ENCODE data around the gene TMPRSS9.
A peak's percentile ranks its signal among the peaks of the same experiment; 100 is the strongest.

Gene TMPRSS9

GRCh38 chr19:2444251-2445002, 84.4 kb downstream of the TMPRSS9 start:
- no peak overlapping the region for H3K27ac ChIP-seq
- no peak for TF ChIP-seq ZFX (IDR thresholded peaks at IDR 0.05; ENCODE audit: borderline replicate concordance)
- no peak for TF ChIP-seq CTCF (IDR thresholded peaks at IDR 0.05)

GRCh38 chr19:2446381-2446780, 86.3 kb downstream of the TMPRSS9 start:
- no peak overlapping the region for H3K27ac ChIP-seq
- no peak for TF ChIP-seq CTCF (IDR thresholded peaks at IDR 0.05)

- no peak overlapping the region for H3K27ac ChIP-seq
- TF ChIP-seq ZFX (IDR thresholded peaks at IDR 0.05; ENCODE audit: borderline replicate concordance), result no peak
These were observed 89.0 kb downstream of the TMPRSS9 start for GRCh38 chr19:2449019-2449418.

DNA sequence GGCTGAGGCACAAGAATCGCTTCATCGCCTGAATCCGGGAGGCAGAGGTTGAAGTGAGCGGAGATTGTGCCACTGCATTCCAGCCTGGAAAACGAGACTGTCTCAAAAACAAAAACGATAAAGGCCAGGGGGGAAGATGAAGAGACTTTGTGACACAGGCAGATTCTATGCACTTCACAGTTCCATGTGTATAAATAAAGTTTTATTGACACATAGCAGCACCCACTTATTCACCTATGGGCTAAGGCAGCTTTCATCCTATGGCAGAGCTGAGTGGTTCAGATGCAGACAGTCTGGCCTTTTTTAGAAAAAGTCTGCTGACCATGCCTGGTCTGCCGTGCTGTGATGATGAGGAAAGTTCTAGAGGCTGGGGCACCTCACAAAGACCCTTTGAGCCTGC, 91.1 kb downstream of the TMPRSS9 start:
- H3K27ac ChIP-seq, result no peak overlapping the region
- TF ChIP-seq ZFX (IDR thresholded peaks at IDR 0.05; ENCODE audit: borderline replicate concordance) (no peak), CTCF (IDR thresholded peaks at IDR 0.05) (no peak)

- H3K27ac ChIP-seq, result no peak overlapping the region
These were observed 91.7 kb downstream of the TMPRSS9 start for GRCh38 chr19:2451741-2452140.

GRCh38 chr19:2453431-2454025, 93.5 kb downstream of the TMPRSS9 start:
- H3K27ac ChIP-seq, result peak overlapping the region; percentile 94
- TF ChIP-seq ZFX (IDR thresholded peaks at IDR 0.05; ENCODE audit: borderline replicate concordance) (no peak), CTCF (IDR thresholded peaks at IDR 0.05) (no peak)

More at GRCh38 chr19:2451741-2452140, 91.7 kb downstream of the TMPRSS9 start:
- no peak for TF ChIP-seq CTCF (IDR thresholded peaks at IDR 0.05)
- TF ChIP-seq ZFX (IDR thresholded peaks at IDR 0.05; ENCODE audit: borderline replicate concordance), result no peak

- no peak for TF ChIP-seq ZFX (IDR thresholded peaks at IDR 0.05; ENCODE audit: borderline replicate concordance)
- no peak for TF ChIP-seq CTCF (IDR thresholded peaks at IDR 0.05)
- peak overlapping the region; percentile 94 for H3K27ac ChIP-seq
These were observed 94.3 kb downstream of the TMPRSS9 start for GRCh38 chr19:2454199-2454961.

All from 22Rv1 (cell line).